Measurements from ENCODE around the gene MAVS.
"Not testable (repeated sequence)": the region's sequence is repeated elsewhere in the genome, so short reads cannot be mapped to it uniquely, and the experiment has no call there.

The MAVS gene

DNA sequence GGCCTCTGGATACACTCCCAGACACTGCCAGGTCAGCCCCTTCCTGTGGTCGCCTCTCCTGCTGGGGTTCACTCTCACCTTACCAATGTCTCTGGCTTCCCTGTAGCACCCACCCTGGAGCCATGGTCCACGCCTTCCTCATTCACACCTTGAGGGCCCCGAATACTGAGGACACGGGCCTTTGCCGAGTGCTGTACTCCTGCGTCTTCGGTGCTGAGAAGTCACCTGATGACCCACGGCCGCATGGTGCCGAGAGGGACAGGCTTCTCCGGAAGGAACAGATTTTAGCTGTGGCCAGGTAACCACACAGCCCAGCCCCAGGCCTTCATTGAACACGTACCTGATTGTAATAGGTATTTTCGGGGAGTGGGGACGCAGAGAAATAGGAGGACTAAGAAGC, 24.6 kb upstream of the MAVS start:
- peaks cover 16% of the 10 kb centered on the region for H3K36me3 Mint-ChIP-seq (ENCODE audit: low read depth)
- H3K27me3 Mint-ChIP-seq (ENCODE audit: low read depth): no peaks in the 10 kb centered on the region
- H3K4me3 Mint-ChIP-seq: peak overlapping the region; percentile 87
- peaks cover 26% of the 10 kb centered on the region for H3K4me1 Mint-ChIP-seq (ENCODE audit: low read depth)
- H3K9me3 Mint-ChIP-seq: no peaks in the 10 kb centered on the region
- peak overlapping the region; percentile 76 for H3K27ac Mint-ChIP-seq

DNA sequence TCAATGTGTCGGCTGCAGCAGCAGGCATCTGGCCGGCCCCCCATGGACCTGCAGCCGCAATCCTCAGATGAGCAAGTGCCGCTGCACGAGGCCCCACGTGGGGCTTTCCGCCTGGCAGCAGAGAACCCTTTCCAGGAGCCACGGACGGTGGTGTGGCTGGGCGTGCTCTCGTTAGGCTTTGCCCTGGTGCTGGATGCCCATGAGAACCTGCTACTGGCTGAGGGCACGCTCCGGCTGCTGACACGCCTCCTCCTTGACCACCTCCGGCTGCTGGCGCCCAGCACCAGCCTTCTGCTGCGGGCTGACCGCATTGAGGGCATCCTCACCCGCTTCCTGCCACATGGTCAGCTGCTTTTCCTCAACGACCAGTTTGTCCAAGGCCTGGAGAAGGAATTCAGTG, 22.8 kb upstream of the MAVS start:
- Mint-ChIP-seq H3K9me3 (no peaks in the 10 kb centered on the region), H3K27ac (no peak overlapping the region), H3K4me1 (ENCODE audit: low read depth) (peaks cover 15% of the 10 kb centered on the region), H3K4me3 (no peak overlapping the region), H3K36me3 (ENCODE audit: low read depth) (peaks cover 18% of the 10 kb centered on the region), H3K27me3 (ENCODE audit: low read depth) (no peaks in the 10 kb centered on the region)

DNA sequence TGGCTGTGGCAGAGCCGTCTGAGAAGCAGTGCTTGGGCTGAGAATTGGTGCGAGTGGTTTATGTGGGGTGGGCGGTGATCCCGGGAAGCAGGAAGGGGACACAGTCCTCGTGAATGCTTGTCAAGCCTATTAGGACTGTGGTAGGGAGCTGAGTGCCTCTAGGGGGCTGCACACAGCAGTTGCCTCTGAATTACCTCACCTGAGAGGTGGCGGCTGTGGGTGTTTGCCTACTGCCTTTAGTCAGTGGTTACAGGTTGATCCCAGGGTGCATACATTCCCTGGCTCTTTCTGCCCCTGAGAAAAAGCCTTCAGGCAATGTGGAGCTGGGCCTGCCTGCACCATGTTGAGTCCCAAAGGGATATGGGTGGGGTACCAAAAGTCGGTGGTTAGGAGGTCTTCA, 21.1 kb upstream of the MAVS start:
- Mint-ChIP-seq H3K9me3 (no peaks in the 10 kb centered on the region), H3K4me1 (ENCODE audit: low read depth) (peaks cover 6% of the 10 kb centered on the region)

DNA sequence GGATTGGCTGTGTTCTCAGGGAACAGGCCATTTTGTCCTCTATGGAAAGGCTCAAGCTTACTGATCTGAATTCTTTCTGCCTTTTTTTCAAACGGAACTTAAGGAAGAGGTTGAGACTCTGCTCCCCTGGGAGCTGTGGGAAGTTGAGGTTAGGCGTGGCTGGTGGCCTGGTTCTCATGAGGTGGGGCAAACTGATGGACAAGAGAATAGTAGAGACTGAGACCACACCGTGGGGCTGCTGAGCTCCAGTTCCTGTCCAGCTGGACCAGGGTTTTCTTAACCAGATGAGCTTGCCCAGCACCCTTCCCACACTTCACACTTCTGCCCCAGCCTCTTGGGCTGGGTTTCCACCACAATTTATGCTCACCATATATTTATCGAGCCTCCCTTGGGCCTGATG, 20.2 kb upstream of the MAVS start:
- H3K36me3 Mint-ChIP-seq (ENCODE audit: low read depth): peaks cover 18% of the 10 kb centered on the region
- peaks cover 3% of the 10 kb centered on the region for H3K4me1 Mint-ChIP-seq (ENCODE audit: low read depth)
- no peaks in the 10 kb centered on the region for H3K27me3 Mint-ChIP-seq (ENCODE audit: low read depth)
- no peak overlapping the region for H3K27ac Mint-ChIP-seq
- H3K4me3 Mint-ChIP-seq: no peak overlapping the region
- H3K9me3 Mint-ChIP-seq: no peaks in the 10 kb centered on the region

More for the DNA sequence above, 21.1 kb upstream of the MAVS start:
- peaks cover 18% of the 10 kb centered on the region for H3K36me3 Mint-ChIP-seq (ENCODE audit: low read depth)
- no peak overlapping the region for H3K4me3 Mint-ChIP-seq
- H3K27me3 Mint-ChIP-seq (ENCODE audit: low read depth): no peaks in the 10 kb centered on the region
- H3K27ac Mint-ChIP-seq: no peak overlapping the region

DNA sequence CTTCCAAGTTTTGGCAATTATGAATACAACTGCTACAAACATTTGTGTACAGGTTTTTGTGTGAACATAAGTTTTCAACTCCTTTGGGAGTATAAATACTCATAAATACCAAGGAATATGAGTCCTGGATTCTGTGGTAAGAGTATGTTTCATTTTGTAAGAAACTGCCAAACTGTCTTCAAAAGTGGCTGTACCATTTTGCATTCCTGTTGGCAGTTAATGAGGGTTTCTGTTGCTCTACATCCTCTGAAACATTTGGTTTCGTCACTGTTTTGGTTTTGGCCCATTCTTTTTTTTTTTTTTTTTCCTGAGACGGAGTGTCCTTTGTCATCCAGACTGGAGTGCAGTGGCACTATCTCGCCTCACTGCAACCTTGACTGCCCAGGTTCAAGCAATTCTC, 17.8 kb upstream of the MAVS start:
- Mint-ChIP-seq H3K36me3 (ENCODE audit: low read depth) (peaks cover 11% of the 10 kb centered on the region), H3K9me3 (no peaks in the 10 kb centered on the region), H3K27ac (no peak overlapping the region), H3K4me3 (no peak overlapping the region), H3K27me3 (ENCODE audit: low read depth) (no peaks in the 10 kb centered on the region), H3K4me1 (ENCODE audit: low read depth) (peaks cover 3% of the 10 kb centered on the region)

DNA sequence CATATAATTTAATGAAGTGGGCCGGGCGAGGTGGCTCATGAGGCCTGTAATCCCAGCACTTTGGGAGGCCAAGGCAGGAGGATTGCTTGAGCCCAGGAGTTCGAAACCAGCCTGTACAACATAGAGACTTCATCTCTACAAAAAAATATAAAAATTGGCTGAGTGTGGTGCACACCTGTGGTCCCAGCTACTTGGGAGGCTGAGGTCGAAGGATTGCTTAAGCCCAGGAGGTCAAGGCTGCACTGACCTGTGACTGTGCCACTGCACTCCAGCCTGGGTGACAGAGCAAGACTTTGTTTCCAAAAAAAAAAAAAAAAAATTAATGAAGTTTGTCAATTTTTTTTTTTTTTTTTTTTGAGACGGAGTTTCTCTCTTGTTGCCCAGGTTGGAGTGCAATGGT, 16.7 kb upstream of the MAVS start:
- not testable (repeated sequence) for H3K4me3 Mint-ChIP-seq; H3K27me3 Mint-ChIP-seq (ENCODE audit: low read depth); H3K27ac Mint-ChIP-seq; H3K9me3 Mint-ChIP-seq; H3K4me1 Mint-ChIP-seq (ENCODE audit: low read depth)
- peaks cover 11% of the 10 kb centered on the region for H3K36me3 Mint-ChIP-seq (ENCODE audit: low read depth)

DNA sequence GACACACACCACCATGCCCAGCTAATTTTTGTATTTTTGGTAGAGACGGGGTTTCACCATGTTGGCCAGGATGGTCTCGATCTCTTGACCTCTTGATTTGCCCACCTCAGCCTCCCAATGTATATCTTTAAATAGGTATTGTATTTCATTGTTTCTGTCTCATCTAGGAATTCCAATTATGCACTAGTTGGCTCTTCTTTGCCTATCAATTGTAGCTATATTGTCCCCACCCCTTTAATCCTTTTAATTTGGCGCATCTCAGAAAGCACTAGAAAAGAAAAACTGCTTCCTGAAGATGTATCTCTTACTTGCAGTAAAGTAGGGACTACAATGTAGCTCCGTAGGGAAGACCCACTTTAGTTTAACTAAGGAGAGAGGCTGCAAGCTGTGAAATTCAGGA, 10.5 kb upstream of the MAVS start:
- Mint-ChIP-seq H3K9me3 (no peaks in the 10 kb centered on the region), H3K4me3 (no peak overlapping the region), H3K27me3 (ENCODE audit: low read depth) (no peaks in the 10 kb centered on the region), H3K36me3 (ENCODE audit: low read depth) (peaks cover 3% of the 10 kb centered on the region), H3K4me1 (ENCODE audit: low read depth) (peaks cover 13% of the 10 kb centered on the region), H3K27ac (no peak overlapping the region)

DNA sequence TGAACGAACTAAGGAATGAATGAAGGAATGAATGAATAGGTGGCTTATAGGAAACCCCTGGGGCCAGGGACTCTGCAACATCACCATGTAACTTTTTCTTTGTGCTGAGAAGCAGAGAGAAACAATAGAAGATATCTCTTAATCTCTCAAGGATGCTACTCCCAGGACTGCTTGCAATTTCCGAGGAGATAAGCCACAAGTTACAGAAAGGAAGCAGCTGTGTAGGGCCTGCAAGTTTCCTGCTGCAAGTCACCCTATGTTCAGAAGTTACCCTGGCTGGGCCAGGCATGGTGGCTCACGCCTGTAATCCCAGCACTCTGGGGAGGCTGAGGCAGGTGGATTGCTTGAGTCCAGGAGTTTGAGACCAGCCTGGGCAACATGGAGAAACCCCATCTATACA, 7.3 kb upstream of the MAVS start:
- no peaks in the 10 kb centered on the region for H3K27me3 Mint-ChIP-seq (ENCODE audit: low read depth)
- H3K36me3 Mint-ChIP-seq (ENCODE audit: low read depth): peaks cover 3% of the 10 kb centered on the region
- no peaks in the 10 kb centered on the region for H3K9me3 Mint-ChIP-seq
- H3K4me1 Mint-ChIP-seq (ENCODE audit: low read depth): peaks cover 13% of the 10 kb centered on the region
- H3K27ac Mint-ChIP-seq: peak overlapping the region; percentile 21
- no peak overlapping the region for H3K4me3 Mint-ChIP-seq

DNA sequence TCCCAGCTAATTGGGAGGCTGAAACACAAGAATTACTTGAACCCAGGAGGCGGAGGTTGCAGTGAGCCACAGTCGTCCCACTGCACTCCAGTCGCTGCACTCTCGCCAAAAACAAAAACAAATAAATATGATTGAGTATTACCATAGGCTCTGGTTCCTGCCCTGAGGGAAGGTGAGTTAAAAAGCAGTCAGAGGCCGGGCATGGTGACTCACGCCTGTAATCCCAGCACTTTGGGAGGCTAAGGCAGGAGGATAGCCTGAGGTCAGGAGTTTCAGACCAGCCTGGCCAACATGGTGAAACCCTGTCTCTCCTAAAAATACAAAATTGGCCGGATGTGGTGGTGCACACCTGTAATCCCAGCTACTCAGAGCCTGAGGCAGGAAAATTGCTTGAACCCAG, 6.4 kb upstream of the MAVS start:
- H3K4me1 Mint-ChIP-seq (ENCODE audit: low read depth): peaks cover 13% of the 10 kb centered on the region
- H3K9me3 Mint-ChIP-seq; H3K36me3 Mint-ChIP-seq (ENCODE audit: low read depth); H3K4me3 Mint-ChIP-seq; H3K27ac Mint-ChIP-seq; H3K27me3 Mint-ChIP-seq (ENCODE audit: low read depth): not testable (repeated sequence)

DNA sequence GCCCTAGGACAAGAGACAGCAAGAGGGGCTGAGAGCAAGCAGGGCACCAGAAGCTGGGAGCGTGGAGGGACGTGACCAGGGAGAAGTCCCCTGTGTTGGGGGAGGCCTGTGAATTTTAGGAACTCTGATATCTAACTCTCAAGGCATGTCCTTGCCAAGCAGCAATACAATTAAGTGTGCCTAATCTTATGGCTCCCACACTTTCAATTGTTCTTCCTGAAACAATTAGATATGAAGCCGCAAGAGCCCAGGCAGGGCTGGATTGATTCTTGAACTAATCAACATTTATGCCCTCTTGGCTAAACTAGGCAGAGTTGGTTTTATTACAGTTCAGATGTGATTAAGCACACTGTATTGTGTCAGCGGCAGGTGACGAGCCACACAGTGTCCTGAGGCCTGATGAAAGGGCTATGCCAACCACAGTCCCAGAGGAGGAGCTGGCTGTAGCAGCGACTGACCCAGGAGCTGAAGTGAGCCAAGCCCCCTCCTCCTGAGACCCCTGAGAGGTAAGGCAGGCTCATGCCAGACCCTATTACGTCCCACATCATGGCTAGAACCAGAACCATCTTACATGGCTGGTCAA, 4.2 kb upstream of the MAVS start:
- Mint-ChIP-seq H3K9me3 (no peaks in the 10 kb centered on the region), H3K36me3 (ENCODE audit: low read depth) (peaks cover 3% of the 10 kb centered on the region), H3K27me3 (ENCODE audit: low read depth) (no peaks in the 10 kb centered on the region), H3K4me3 (no peak overlapping the region), H3K4me1 (ENCODE audit: low read depth) (peaks cover 22% of the 10 kb centered on the region), H3K27ac (no peak overlapping the region)

DNA sequence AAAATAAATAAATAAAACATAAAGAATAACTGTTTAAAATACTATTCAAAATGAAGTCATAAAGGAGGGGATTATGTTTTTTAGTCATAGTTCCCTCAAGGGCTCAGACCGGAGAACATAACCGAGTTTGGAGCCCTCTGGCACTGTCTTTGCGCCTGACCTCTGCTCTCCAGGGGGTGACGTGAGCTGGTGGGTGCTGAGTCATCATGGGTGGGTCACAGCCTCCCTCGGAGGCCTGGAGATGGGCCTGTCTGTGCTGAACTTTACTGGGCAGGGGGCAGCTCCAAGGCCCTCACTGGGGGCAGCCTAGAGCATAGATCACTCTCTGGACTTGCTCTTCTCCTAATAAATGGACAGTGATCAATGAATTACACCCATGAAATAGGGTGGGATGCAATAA, 3.1 kb upstream of the MAVS start:
- no peak overlapping the region for H3K27ac Mint-ChIP-seq
- H3K9me3 Mint-ChIP-seq: no peaks in the 10 kb centered on the region
- H3K27me3 Mint-ChIP-seq (ENCODE audit: low read depth): no peaks in the 10 kb centered on the region
- peaks cover 27% of the 10 kb centered on the region for H3K4me1 Mint-ChIP-seq (ENCODE audit: low read depth)
- peaks cover 3% of the 10 kb centered on the region for H3K36me3 Mint-ChIP-seq (ENCODE audit: low read depth)
- H3K4me3 Mint-ChIP-seq: no peak overlapping the region

DNA sequence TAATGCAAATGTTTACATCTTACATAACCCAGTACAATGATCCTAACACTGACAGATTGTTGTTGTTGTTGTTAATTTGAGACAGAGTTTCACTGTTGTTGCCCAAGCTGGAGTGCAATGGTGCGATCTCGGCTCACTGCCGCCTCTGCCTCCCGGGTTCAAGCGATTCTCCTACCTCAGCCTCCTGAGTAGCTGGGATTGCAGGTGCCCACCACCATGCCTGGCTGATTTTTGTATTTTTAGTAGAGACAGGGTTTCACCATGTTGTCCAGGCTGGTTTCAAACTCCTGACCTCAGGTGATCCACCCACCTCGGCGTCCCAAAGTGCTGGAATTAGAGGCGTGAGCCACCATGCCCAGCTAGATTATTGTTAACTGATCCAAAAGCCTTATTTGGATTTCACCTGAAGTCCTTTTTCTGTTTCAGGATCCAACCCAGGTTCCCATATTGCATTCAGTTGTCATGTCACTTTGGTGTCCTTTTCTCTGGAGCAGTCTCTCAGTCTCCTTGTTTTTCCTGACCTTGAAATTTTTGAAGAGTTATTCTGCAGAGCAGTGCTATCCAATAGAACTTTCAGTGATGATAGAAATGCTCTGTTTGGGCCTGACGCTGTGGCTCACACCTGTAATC, 2.5 kb upstream of the MAVS start:
- H3K27ac Mint-ChIP-seq; H3K36me3 Mint-ChIP-seq (ENCODE audit: low read depth); H3K9me3 Mint-ChIP-seq; H3K27me3 Mint-ChIP-seq (ENCODE audit: low read depth); H3K4me3 Mint-ChIP-seq: not testable (repeated sequence)
- H3K4me1 Mint-ChIP-seq (ENCODE audit: low read depth): peaks cover 27% of the 10 kb centered on the region

DNA sequence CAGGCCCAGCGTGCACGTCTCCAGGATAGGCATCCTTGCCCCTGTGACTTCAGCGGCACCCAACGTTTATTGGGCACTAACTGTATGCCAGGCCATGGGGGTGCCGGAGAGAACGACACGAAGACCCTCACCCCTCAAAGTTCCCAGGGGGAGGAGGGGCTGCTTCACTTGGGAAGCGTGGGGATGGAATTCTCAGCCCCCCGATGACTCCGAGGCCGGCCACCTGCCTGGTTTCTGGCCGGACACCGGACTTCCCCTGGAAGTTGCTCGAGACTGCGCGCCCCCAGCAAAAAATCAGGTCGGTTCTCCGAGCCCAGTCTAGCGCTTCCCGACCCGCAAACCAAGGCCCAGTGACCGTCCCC, 275 bp upstream of the MAVS start:
- Mint-ChIP-seq H3K4me3 (peak overlapping the region; percentile 87), H3K27me3 (ENCODE audit: low read depth) (no peaks in the 10 kb centered on the region), H3K36me3 (ENCODE audit: low read depth) (no peaks in the 10 kb centered on the region), H3K27ac (peak overlapping the region; percentile 76), H3K4me1 (ENCODE audit: low read depth) (peaks cover 21% of the 10 kb centered on the region), H3K9me3 (no peaks in the 10 kb centered on the region)

DNA sequence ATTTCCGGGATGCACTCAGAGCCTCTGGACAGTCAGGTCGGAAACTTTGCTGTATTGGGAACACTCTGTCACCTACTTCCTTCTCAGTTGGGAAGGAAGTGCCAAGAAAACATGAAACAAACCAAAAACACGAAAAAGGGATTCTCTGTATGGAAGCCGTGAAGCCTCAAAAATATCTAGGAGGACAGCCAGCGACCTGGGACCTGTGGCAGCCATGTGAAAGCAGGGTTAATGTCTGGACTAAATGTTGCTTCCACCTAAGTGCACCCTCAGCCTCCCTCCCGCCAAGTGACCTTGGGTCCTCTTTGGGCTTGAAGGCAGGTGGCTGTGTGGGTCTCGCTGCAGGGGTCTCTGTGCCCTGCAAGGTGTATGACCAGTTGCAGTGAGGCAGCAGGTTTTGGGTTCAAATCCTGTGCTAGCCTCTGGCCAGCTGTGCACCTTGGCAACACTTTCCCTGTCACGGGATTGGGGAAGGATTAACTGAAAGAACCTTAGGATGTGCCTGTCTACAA, 851 bp downstream of the MAVS start:
- H3K27ac Mint-ChIP-seq: peak overlapping the region; percentile 73
- no peaks in the 10 kb centered on the region for H3K27me3 Mint-ChIP-seq (ENCODE audit: low read depth)
- H3K36me3 Mint-ChIP-seq (ENCODE audit: low read depth): no peaks in the 10 kb centered on the region
- H3K4me1 Mint-ChIP-seq (ENCODE audit: low read depth): peaks cover 21% of the 10 kb centered on the region
- H3K9me3 Mint-ChIP-seq: no peaks in the 10 kb centered on the region
- H3K4me3 Mint-ChIP-seq: peak overlapping the region; percentile 87

DNA sequence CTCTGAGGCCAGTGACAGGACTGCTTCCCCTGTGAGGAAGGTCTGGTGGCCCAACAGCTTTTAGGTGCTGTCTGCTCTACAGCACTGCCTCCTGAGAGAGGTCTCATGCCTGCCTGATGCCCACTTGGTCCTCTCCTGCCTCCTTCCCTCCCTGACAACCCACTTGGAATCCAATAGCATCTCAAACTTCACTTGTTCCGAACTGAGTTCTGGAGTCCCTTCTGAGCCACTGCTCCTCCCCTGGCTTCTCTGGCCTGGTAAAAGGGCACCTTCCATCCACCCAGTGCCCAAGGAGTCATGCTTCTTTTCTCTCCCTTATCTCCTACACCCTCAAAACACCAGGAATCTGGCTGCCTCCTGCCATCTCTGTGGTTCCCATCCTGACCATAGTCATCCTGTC, 1.9 kb downstream of the MAVS start:
- Mint-ChIP-seq H3K4me1 (ENCODE audit: low read depth) (peaks cover 21% of the 10 kb centered on the region), H3K9me3 (no peaks in the 10 kb centered on the region), H3K36me3 (ENCODE audit: low read depth) (no peaks in the 10 kb centered on the region), H3K4me3 (peak overlapping the region; percentile 87), H3K27me3 (ENCODE audit: low read depth) (no peaks in the 10 kb centered on the region), H3K27ac (peak overlapping the region; percentile 41)
